HL-60/S4 treated with phorbol 12-myristate 13-acetate at 8.2 ng/mL for 4 days and 3 days (cell line): Measurements from ENCODE around the gene NPFFR1.
"Not testable (repeated sequence)": the region's sequence is repeated elsewhere in the genome, so short reads cannot be mapped to it uniquely, and the experiment has no call there.

ENCODE experiments used
- in situ Hi-C: fragments of 300-500 bp; cut with MboI; formaldehyde crosslinking; loops from 2 replicates; pipeline ENCODE4 v1.15.0; 2022; ENCODE audit warnings: low sequenced_read_pairs

The NPFFR1 gene

DNA sequence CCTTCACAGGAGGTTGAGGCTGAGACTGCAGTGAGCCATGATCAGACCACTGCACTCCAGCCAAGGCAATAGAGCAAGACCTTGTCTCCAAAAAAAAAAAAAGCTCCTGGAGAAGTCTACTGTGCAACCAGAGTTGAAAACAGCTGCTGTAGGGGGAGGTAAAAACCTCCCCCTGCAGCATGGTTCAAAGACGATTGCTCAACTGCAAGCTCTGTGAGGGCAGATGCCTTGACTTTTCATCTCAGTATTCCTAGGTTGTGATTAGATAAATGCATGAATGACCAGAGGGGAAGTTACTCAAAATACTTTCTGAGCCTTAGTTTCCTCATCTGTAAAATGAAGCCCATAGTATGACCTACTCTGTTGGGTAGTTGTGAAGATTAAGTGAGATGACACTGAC lies 25.6 kb downstream of the NPFFR1 start:
- in situ Hi-C loops: no loop called here

DNA sequence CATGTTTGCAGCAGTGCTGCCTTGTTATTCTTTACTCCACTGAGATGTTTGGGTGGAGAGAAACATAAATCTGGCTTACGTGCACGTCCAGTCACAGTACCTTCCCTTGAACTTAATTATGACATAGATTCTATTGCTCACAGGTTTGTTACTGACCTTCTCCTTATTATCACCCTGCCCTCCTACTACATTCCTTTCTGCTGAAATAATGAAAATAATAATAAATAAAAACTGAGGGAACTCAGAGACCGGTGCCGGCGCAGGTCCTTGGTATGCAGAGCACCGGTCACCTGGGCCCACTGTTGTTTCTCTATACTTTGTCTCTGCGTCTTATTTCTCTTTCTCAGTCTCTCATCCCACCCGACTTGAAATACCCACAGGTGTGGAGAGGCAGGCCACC lies 26.0 kb downstream of the NPFFR1 start:
- in situ Hi-C loops: not testable (repeated sequence)

- in situ Hi-C loops: no loop called here
Observed at GRCh38 chr10:70256463-70256862, 27.3 kb downstream of the NPFFR1 start.

DNA sequence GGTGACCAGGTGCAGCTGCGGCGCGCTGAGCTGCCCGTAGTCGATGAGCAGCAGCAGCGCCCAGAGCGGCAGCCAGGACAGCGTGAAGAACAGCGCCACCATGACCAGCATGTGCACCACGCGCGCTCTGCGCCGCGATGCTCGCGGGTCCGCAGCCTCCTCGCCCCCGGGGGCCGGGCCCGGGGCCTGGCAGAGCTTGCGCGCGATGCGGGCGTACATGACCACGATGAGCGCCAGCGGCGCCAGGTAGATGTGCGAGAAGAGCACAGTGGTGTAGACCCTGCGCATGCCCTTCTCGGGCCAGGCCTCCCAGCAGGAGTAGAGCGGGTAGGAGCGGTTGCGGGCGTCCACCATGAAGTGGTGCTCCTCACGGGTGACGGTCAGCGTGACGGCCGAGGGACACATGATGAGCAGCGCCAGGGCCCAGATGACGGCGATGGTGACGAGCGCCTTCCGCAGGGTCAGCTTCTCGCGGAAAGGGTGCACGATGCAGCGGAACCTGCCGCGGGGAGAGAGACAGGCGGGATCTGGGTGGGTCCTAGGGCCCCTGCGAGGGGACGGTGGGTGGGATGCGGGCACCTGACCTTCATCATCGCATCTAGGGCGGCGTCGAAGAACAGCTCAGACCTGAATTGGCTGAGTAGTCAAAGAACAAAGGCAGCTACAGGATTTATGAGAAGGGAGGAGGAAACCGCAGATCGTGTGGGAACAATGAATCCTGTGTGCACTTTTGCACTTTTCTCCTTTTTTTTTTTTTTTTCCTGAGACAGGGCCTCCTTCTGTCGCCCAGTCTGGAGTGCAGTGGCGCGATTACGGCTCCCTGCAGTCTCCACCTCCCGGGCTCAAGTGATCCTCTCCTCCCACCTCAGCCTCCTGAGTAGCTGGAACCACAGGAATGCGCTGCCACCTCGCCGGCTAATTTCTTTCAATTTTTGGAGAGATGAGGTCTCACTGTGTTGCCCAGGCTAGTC lies 28.2 kb downstream of the NPFFR1 start:
- in situ Hi-C loops: no loop called here

- in situ Hi-C loops: no loop called here
Observed at GRCh38 chr10:70254778-70255328, 29.0 kb downstream of the NPFFR1 start.

DNA sequence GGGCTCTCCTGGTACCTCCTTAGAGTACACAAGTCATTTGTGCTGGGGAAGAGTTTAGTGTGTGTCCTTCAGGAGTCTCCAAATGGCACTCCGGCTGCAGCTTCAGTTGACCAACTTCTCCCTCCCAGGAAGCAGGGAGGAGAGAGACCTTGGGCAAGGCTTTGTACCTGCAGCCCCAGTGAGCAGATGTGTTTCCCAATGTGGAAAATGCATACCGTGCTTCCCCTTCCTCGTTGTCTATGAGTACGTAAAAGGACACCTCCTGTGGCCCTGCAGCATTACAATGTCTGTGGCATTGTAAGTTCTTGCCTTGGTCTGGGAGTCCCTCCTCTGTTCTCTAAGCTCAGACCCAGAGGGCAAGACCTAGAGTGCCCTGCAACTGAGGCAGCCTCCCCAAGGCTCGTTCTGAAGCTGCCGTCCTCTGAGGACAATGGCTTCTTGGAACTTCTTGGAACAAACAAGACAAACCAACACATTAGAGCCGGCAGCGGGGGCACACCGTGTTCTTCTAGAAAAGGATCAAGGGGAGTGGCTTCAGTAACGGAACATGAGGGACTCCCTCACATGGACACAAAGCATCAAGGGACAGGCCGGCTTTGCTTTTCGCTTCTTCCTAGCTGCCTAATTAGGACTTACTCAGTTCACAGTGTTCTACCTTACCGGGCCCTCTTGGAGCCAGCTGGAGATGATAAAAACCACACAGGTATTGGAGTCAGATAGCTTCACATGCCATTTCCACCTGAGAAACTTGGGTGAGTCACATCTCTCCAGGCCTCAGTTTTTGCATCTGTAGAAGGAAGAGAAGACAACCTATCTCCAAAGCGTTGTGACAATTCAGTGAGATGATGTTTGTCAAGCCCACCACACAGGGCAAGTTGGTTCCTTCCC lies 29.7 kb downstream of the NPFFR1 start:
- in situ Hi-C loops: no loop called here

DNA sequence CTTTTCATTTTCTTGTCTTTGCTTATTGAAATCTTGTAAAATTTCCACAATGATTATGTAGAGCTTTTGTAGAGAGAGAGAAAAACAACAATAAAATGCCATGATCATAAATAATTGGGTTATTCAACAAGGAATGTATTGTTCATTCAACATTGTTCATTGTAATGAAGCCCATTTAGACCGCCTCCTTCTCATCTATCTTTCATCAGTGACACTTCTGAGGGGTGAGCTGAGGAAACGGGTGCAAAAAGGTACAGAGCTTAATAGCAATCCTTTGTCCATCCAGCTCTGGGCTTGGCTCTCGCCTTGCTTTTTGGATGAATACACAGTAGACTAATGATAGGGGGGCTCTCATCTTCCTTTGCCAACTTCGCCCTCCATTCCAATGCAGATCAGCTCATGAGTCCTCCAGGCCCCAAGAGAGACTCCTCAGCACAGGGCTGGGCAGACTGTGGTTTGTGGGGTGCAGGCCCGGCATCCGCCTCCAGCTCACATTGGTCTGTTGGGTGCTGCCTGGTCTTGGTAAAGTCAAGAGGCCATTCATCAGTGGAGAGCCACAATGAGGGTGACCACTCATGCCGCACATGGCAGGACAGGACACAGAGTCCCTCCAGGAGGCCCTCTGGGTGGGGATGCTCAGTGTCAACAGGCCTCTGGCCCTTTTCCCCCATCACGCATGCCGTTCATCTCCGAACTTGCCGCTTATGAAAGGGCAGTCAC lies 32.7 kb downstream of the NPFFR1 start:
- in situ Hi-C loops: no loop called here

DNA sequence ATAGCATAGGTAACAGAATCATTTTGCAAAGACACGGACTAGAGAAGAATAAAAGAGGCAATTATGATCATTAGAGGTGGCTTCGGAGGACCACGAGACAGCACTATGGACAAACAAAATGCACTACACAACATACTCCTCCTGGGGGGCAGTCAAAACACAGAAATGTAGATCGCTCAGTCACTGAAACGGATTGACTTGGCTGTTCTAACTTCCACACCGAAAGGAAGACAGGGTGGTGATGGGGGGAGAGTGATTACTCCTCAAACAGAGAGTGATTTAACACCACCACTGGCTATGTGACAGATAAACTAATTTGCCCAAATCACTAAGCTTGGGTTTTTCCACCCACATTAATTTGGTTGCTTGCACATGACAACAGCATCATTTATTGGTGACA lies 36.4 kb downstream of the NPFFR1 start:
- in situ Hi-C loops: no loop called here

DNA sequence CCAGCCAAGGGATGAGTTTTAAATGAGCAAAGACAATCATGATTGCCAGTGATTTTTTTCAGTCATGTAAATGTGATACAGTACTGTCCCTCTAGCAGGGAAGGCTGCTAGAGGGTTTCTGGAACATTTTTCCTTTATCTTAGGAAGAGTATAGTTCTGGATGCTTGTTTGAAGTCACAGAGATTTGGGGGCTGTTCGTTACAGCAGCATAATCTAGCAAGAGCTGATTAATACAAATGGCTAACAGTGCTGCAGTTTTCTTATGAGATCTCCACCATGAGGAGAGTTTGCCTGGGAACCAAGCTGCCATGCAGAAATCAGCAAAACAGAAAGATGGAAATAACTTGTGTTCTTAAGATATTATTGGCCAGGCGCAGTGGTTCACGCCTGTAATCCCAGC lies 42.7 kb downstream of the NPFFR1 start:
- in situ Hi-C loops: no loop called here

DNA sequence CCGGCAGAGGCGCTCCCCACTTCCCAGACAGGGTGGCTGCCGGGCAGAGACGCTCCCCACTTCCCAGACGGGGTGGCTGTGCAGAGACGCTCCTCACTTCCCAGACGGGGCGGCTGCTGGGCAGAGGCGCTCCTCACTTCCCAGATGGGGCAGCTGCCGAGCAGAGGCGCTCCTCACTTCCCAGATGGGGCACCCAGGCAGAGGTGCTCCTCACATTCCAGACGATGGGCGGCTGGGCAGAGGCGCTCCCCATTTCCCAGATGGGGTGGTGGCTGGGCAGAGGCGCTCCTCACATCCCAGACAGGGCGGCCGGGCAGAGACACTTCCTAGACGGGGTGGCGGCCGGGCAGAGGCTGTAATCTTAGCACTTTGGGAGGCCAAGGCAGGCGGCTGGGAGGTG lies 43.8 kb downstream of the NPFFR1 start:
- in situ Hi-C loops: not testable (repeated sequence)

DNA sequence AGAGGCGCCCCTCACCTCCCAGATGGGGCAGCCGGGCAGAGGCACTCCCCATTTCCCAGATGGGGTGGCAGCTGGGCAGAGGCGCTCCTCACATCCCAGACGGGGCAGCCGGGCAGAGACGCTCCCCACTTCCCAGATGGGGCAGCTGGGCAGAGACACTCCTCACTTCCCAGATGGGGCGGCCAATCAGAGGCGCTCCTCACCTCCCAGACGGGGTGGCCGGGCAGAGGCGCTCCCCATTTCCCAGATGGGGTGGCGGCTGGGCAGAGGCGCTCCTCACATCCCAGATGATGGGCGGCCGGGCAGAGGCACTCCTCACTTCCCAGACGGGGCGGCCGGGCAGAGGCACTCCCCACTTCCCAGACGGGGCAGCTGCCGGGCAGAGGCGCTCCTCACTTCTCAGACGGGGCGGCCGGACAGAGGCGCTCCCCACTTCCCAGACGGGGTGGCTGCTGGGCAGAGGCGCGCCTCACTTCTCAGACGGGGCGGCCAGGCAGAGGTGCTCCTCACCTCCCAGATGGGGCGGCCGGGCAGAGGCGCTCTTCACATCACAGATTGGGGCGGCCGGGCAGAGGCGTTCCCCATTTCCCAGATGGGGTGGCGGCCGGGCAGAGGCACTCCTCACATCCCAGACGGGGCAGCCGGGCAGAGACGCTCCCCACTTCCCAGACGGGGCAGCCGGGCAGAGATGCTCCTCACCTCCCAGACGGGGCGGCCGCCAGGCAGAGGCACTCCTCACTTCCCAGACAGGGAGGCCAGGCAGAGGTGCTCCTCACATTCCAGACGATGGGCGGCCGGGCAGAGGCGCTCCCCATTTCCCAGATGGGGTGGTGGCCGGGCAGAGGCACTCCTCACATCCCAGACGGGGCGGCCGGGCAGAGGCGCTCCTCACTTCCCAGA lies 44.5 kb downstream of the NPFFR1 start:
- in situ Hi-C loops: not testable (repeated sequence)

DNA sequence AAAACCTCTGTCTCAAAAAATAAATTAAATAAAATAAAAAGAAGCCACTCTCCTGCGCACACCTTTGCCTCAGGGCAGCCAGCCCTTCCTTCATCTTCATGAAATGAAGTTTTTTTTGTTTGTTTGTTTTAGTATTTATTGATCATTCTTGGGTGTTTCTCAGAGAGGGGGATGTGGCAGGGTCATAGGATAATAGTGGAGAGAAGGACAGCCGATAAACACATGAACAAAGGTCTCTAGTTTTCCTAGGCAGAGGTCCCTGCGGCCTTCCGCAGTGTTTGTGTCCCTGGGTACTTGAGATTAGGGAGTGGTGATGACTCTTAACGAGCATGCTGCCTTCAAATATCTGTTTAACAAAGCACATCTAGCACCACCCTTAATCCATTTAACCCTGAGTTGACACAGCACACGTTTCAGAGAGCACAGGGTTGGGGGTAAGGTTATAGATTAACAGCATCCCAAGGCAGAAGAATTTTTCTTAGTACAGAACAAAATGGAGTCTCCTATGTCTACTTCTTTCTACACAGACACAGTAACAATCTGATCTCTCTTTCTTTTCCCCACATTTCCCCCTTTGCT lies 45.8 kb downstream of the NPFFR1 start:
- in situ Hi-C loops: not testable (repeated sequence)

DNA sequence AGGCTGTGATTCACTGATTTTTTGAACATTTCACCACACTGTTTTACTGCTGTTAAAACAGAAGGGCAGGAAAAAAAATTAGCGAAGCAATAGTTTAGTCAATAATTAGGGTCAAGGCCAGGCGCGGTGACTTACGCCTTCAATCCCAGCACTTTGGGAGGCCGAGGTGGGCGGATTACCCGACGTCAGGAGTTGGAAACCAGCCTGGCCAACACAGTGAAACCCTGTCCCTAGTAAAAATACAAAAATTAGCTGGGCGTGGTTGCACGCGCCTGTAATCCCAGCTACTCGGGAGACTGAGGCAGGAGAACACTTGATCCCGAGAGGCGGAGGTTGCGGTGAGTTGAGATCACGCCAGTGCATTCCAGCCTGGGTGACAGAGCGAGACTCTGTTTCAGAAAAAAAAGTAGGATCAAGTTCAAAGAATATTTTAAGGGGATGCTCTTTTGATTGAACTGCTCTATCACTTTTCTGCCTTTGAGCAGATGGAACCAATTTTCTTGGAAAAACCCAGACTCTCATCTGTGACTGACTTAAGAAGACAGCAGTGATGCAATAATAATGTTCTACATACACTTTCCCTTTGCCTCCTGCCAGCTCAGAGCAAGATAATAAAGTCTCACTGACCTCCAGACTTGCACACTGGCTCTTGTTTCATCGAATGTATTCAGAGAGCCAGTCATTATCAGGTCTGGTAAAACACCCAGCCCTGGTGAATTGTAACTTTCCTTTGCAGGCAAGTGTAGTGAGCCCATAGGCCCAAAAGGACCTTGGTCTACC lies 48.9 kb downstream of the NPFFR1 start:
- in situ Hi-C loops: no loop called here

- in situ Hi-C loops: no loop called here
Observed at GRCh38 chr10:70233939-70234300, 49.9 kb downstream of the NPFFR1 start.

- in situ Hi-C loops: no loop called here
Observed at GRCh38 chr10:70233109-70233938, 50.5 kb downstream of the NPFFR1 start, which contains the start of gene PPA1. PPA1 (minus strand) TSS chr10:70233429; CDS start chr10:70233327, 102 bp downstream.

DNA sequence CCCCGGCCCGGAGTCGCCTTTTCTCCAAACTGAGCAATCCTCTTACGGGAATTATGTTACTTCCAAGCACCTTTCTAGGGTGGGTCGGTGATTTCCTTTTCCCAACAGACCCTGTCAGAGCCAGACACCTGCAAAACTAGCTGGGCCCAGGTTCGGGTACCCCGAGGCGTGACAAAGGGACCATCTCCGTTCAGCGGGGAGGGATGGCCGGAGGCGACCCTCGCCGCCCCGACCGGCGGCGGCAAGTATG lies 51.0 kb downstream of the NPFFR1 start:
- in situ Hi-C loops: no loop called here

DNA sequence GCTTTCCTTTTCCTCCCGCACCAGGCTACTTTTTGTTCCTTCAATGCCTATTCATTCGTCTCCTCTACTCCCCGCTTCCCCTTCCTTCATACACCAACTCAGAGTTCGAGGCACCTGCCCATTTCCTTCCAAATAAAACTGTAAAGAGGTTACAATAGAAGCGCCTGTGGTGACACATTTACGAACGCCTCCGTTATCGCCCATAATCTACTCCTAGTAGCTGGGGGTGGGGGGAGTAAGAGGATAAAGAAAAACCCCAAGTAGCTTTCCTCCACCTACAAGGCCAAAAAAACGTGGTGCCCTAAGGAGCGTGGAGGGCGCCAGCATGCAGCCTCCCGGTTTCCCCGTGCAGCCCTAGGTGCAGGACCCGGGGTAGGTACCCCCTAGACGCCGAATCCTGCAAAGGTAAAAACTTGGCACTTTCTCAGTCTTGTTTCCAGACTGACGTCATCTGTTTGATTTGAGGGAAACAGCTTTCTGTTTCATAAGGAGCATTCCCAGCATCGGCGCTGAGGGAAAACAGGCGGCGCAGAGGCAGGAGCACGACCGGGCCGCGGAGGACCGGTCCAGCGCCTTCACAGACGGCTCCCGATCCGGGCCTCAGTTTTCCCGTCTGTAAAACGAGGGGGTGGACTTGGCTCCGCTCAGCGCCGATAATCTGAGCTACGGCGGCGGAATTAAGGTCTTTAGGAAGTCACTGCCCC lies 51.5 kb downstream of the NPFFR1 start:
- in situ Hi-C loops: no loop called here
